Activated CD4-positive, alpha-beta memory T cell treated with anti-CD3 and anti-CD28 coated beads, Interleukin-2, amount 10 ng/mL, durations not matched to agents 7 days and 5 days (primary cell): Measurements from ENCODE around the gene ARHGEF4. TPM values are rescaled to one million over a fixed set of nuclear protein-coding genes. Genes with fewer than 3 reads are reported as not detected.

Experiments
- CTCF ChIA-PET: fragments of 350-600 bp; sonication (Branson Sonifier 250); formaldehyde crosslinking; loops from one replicate; lab custom pipeline; 2021; ENCODE audit warnings: antibody characterized with exemption, inconsistent platforms; lab: Charles Lee
- POLR2A ChIA-PET: fragments of 350-600 bp; sonication (Branson Sonifier 250); formaldehyde crosslinking; loops from one replicate; lab custom pipeline; 2021; ENCODE audit warnings: antibody characterized with exemption; lab: Charles Lee
- DNase-seq: peaks from one replicate; pipeline ENCODE4 v3.0.0-alpha.2; 2020
- H3K27ac Mint-ChIP-seq: one replicate; pipeline ENCODE4 v1.8.0; 2021; ENCODE audit warnings: mild to moderate bottlenecking, mixed read lengths
- H3K27me3 Mint-ChIP-seq: one replicate; pipeline ENCODE4 v1.8.0; 2021; ENCODE audit warnings: mixed read lengths
- H3K36me3 Mint-ChIP-seq: one replicate; pipeline ENCODE4 v1.8.0; 2021; ENCODE audit warnings: low read depth, mixed read lengths
- H3K4me1 Mint-ChIP-seq: one replicate; pipeline ENCODE4 v1.8.0; 2021; ENCODE audit warnings: mixed read lengths
- H3K4me3 Mint-ChIP-seq: one replicate; pipeline ENCODE4 v1.8.0; 2021; ENCODE audit warnings: mild to moderate bottlenecking, mixed read lengths
- H3K9me3 Mint-ChIP-seq: one replicate; pipeline ENCODE4 v1.8.0; 2021; ENCODE audit warnings: mixed read lengths
- total RNA-seq, 2 experiments: library from RNA; stranded (reverse); gene quantifications; one replicate each; pipeline ENCODE4 v1.2.3, GENCODE V29; 2021

Gene ARHGEF4
- total RNA-seq, 2 experiments from 2014 or later = 0.25 to 0.30 TPM

DNA sequence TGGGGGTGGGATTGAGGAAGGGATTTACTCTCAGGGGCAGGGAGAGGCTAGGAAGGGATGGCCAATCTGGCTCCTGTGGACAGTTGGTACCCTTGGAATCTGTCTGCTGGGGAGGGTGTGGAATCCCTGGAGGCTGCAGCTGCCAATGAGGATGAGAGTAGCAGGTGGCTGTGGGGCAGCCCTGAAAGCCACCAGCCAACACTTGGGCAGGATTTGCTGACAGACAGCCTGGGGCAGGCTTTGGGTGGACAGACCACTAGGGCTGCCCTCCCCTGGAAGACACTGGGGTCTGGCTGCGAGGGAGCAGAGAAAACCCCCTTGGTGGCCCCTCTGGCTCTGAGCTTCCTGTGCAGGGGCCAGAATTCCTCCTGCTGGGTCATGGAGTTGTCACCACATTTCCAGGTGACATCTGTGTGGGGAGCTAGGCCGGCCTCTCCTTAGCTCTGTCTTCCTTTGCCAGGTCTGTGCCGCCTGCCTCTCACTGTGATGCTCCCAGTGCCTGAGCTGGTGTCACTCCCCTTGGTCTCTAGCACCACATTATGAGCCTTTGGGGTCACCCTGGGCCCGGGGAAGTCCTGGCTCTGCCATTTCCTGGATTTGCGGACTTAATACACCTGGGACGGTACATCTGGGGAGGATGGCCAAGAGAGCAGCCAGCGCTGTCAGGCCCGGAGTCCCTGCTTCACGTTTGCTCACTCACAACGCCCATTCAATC lies 13.4 kb upstream of the ARHGEF4 start:
- peak overlapping the region; percentile 82 for H3K27ac Mint-ChIP-seq
- H3K4me1 Mint-ChIP-seq = peaks cover 28% of the 10 kb centered on the region
- POLR2A ChIA-PET = interaction anchor here (1.2 to 1.3 kb wide), 2 partner anchors 23 to 26 kb away, joined by 3 to 5 read pairs; no protein-coding TSS in a partner anchor
- no peak for DNase-seq
- CTCF ChIA-PET = interaction anchor here (1.9 to 5.9 kb wide), 3 partner anchors 24 to 26 kb away, joined by 6 to 26 read pairs (median 16); no protein-coding TSS in a partner anchor
- H3K36me3 Mint-ChIP-seq = no peaks in the 10 kb centered on the region
- no peak overlapping the region for H3K4me3 Mint-ChIP-seq
- H3K27me3 Mint-ChIP-seq = peaks cover 12% of the 10 kb centered on the region
- H3K9me3 Mint-ChIP-seq = no peaks in the 10 kb centered on the region

DNA sequence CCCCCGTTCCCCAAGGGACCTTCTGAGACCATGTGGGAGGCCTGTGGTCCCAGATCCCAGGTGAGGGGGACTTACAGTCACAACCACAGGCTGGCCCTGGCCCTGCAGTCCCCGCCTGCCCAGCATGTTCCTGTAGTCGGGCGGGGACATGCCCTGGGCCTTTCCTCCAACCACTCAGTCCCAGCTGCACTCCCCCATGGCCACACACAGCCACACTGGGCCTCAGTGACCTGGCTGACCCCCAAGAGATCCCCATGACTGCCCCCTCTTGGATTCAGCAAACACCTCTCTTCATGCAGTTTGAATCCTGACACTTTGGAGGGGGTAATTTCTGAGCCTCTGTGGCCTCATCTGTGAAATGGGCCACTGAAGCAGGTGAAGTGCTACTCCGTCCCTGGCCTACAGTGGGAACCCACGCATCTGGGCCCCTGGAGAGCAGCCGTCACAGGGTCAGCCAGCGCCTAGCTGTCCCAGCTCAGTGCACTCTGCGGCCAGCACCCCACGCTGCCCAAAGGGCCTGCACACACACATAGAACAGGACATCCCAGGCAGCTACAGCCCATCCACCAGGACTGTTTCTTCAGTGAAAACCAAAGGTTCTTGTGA lies 12.7 kb upstream of the ARHGEF4 start:
- Mint-ChIP-seq H3K9me3 (no peaks in the 10 kb centered on the region), H3K36me3 (no peaks in the 10 kb centered on the region), H3K27ac (peak overlapping the region; percentile 82), H3K4me3 (no peak overlapping the region), H3K4me1 (peaks cover 25% of the 10 kb centered on the region), H3K27me3 (peaks cover 8% of the 10 kb centered on the region)
- no peak for DNase-seq
- ChIA-PET POLR2A (interaction anchor here (0.9 to 1.3 kb wide), 2 partner anchors 23 to 228 kb away, joined by 3 to 5 read pairs; no protein-coding TSS in a partner anchor), CTCF (interaction anchor here (1.0 to 3.3 kb wide), 4 partner anchors 25 to 50 kb away, joined by 3 to 16 read pairs (median 6); no protein-coding TSS in a partner anchor)

DNA sequence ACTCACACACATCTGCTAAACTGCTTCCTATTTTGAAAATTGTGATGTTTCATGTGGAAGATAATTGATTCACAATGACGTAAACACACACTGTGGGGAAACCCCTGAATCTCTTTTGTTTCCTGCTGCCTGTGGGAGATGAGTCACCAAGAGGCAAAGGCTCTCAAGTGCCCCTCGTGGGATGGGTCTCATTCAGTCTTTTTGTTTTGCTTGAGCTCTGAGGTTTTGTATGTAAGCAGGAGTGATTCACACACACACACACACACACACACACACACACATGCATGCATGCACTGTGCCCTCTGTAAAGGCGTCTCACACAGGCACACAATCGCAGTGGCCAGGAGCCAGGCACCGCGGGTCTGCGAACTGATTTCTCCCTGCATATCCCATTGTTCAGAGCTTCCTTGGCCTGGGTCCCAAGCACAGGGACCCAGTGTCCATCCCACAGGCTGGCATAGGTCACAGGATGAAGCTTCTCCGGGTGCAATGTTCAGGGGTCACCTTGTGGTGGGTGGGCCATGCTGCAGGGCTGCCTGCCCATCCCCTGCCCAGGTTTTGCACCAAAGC lies 12.1 kb upstream of the ARHGEF4 start:
- DNase-seq = peak; percentile 78
- Mint-ChIP-seq H3K4me1 (peaks cover 25% of the 10 kb centered on the region), H3K4me3 (no peak overlapping the region), H3K27me3 (peaks cover 8% of the 10 kb centered on the region), H3K9me3 (no peaks in the 10 kb centered on the region), H3K36me3 (no peaks in the 10 kb centered on the region), H3K27ac (peak overlapping the region; percentile 82)
- ChIA-PET CTCF (interaction anchor here (0.6 to 3.3 kb wide), 5 partner anchors 26 to 50 kb away, joined by 3 to 16 read pairs (median 6); no protein-coding TSS in a partner anchor), POLR2A (interaction anchor here (0.9 to 1.3 kb wide), 2 partner anchors 24 to 227 kb away, joined by 3 to 5 read pairs; no protein-coding TSS in a partner anchor)

DNA sequence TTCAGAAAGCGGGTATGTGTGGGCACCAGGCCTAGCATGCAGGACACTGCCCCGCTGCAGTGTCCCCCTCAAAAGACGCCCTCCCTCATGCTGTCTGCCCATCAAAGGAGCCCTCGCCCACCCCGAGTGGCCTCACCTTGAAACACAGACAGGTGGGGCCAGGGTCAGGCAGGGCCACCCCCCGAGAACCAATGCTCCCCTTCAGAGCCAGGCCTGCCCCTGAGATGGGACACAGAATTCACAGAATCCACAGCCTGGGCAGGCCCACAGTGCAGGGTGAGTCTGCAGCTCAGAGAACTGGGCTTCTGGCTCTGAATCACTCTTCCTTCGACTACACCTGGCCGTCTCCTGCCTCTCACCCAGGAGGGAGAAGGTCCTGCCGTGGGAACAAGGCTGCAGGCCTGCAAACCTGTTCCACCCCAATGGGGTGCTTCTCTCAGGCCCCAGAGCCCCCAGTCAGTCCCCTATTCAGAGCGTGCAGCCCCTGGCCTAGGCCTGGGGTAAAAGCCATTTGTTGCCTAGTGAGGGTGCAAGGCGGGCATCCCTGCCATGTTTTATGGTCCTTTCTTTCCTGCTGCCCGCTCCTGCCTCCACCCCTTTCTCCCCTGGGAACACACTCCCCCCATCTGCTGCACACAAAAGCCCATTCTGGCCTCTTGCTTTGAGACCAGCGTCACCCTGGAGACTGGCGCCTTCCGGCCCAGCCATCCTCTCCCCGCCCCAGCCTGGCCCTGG lies 11.3 kb upstream of the ARHGEF4 start:
- Mint-ChIP-seq H3K9me3 (no peaks in the 10 kb centered on the region), H3K36me3 (no peaks in the 10 kb centered on the region), H3K4me3 (no peak overlapping the region), H3K4me1 (peaks cover 25% of the 10 kb centered on the region), H3K27me3 (peaks cover 8% of the 10 kb centered on the region), H3K27ac (no peak overlapping the region)
- ChIA-PET POLR2A (no interaction called here), CTCF (interaction anchor here (0.6 to 3.3 kb wide), 4 partner anchors 26 to 50 kb away, joined by 3 to 16 read pairs (median 6); no protein-coding TSS in a partner anchor)
- no peak for DNase-seq

DNA sequence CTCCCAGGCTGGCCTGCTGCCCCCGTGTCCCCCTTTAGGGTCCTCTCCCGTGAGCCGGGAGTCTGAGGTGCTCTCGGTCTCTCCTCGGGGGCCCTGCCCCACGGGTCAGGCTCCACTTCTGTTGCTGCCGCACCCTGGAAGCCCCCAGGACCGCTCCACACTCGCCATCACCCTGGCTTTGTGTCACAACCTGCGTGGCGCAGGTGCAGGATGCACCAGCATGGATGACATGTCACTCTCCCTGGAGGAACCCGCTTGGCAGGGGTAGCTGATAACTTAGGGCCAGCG lies 10.8 kb upstream of the ARHGEF4 start:
- no peaks in the 10 kb centered on the region for H3K9me3 Mint-ChIP-seq
- ChIA-PET CTCF (interaction anchor here (3.3 kb wide), 1 partner anchor 29 kb away, joined by 16 read pairs; no protein-coding TSS in a partner anchor), POLR2A (no interaction called here)
- DNase-seq = no peak
- H3K36me3 Mint-ChIP-seq = no peaks in the 10 kb centered on the region
- peaks cover 25% of the 10 kb centered on the region for H3K4me1 Mint-ChIP-seq
- H3K27me3 Mint-ChIP-seq = peaks cover 11% of the 10 kb centered on the region
- H3K27ac Mint-ChIP-seq = no peak overlapping the region
- H3K4me3 Mint-ChIP-seq = no peak overlapping the region

DNA sequence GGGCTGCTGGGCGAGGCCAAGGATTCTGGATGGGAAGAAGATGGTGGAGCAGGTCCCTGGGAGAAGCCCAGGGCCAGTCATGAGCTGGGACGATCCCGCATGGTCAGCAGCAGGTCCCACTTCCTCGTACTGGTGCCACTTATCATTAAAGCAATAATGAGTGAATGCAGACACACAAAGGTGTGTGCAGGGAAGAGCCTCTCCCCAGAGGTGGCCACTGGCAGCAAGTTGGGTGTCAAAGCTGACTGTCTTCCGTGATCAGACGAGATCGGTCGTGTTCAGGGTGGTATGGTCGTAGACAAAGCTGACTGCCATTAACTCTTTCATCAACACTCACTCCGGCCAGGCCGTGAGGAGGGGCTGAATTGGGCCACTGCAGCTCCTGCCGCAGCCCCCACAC lies 10.3 kb upstream of the ARHGEF4 start:
- ChIA-PET CTCF (interaction anchor here (3.3 kb wide), 1 partner anchor 29 kb away, joined by 16 read pairs; no protein-coding TSS in a partner anchor), POLR2A (no interaction called here)
- peaks cover 7% of the 10 kb centered on the region for H3K27me3 Mint-ChIP-seq
- no peak overlapping the region for H3K27ac Mint-ChIP-seq
- H3K9me3 Mint-ChIP-seq = no peaks in the 10 kb centered on the region
- no peak for DNase-seq
- no peak overlapping the region for H3K4me3 Mint-ChIP-seq
- no peaks in the 10 kb centered on the region for H3K36me3 Mint-ChIP-seq
- H3K4me1 Mint-ChIP-seq = peaks cover 25% of the 10 kb centered on the region

DNA sequence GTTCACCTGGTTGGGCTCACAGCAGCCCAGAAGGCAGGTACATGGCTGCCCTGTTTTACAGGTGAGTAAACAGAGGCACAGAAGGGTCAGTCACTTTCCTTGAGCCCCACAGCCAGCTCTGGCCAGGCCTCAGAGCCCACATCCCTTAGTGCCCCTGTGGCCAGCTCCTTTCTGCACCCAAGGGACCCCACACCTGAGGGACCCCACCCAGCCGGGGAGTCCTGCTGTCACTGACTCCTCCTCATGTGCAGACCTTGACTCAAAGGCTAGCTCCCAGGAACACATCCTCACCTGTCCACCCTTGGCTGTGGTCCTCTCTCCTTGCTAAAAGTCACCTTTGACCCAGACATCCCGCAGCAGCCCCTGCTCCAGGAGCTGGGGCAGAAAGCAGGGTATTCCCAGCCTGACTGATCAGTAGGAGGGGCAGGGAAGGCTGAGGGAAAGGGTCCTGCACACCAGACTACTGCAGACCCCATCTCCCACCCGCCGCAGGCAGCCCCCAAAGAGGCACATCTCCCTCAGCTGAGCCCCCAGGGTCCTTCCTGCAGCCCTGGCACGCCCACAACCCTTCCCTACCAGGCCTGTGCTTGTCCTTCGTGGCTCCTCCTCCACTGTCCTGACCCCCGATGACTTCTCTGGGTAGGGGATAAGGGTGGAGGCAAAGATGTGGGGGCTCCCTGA lies 9.8 kb upstream of the ARHGEF4 start:
- Mint-ChIP-seq H3K27me3 (peaks cover 5% of the 10 kb centered on the region), H3K9me3 (no peaks in the 10 kb centered on the region), H3K4me1 (peaks cover 25% of the 10 kb centered on the region), H3K27ac (no peak overlapping the region), H3K4me3 (no peak overlapping the region), H3K36me3 (no peaks in the 10 kb centered on the region)
- CTCF ChIA-PET = interaction anchor here (1.0 to 3.3 kb wide), 2 partner anchors 29 to 30 kb away, joined by 3 to 16 read pairs; no protein-coding TSS in a partner anchor
- DNase-seq = no peak
- POLR2A ChIA-PET = no interaction called here

DNA sequence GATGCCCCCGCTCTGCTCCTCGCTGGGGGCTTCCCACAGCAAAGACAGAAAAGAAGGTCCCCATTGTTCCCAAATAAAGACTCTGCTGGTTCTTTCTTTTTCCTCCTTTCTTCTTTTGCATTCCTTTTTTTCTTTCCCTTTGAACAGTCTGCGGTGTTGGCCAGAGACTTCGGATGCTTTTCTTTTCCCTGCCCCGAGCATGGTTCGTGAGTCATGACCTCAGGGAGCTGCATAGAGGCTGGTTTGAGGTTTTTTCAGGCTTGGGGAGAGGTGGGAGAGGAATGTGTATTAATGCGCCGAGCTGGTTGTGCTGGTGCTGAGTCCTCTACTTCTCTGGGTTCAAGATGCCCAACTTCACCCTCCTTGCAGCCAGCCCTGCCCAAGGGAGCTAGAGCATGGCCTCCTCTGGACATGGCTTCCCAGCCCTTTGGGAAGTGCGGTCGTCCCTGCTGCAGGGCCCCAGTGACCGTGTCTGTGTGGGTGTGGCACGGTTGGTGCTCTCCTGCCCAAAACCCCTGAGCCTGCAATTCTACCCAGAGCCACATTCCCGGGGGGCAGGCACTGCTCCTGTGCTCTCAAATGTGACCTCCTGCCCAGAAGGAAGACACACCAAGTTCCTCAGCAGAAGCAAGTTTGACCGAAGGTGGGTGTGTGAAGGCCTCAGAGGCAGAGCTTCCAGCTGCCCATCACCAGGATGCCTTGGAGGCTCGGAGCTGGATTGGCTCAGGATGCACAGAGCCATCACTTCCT lies 9.0 kb upstream of the ARHGEF4 start:
- ChIA-PET POLR2A (no interaction called here), CTCF (interaction anchor here (1.0 kb wide), 1 partner anchor 30 kb away, joined by 3 read pairs; no protein-coding TSS in a partner anchor)
- no peak overlapping the region for H3K4me3 Mint-ChIP-seq
- H3K27ac Mint-ChIP-seq = no peak overlapping the region
- no peaks in the 10 kb centered on the region for H3K9me3 Mint-ChIP-seq
- no peak for DNase-seq
- H3K27me3 Mint-ChIP-seq = peaks cover 6% of the 10 kb centered on the region
- no peaks in the 10 kb centered on the region for H3K36me3 Mint-ChIP-seq
- H3K4me1 Mint-ChIP-seq = peaks cover 25% of the 10 kb centered on the region

DNA sequence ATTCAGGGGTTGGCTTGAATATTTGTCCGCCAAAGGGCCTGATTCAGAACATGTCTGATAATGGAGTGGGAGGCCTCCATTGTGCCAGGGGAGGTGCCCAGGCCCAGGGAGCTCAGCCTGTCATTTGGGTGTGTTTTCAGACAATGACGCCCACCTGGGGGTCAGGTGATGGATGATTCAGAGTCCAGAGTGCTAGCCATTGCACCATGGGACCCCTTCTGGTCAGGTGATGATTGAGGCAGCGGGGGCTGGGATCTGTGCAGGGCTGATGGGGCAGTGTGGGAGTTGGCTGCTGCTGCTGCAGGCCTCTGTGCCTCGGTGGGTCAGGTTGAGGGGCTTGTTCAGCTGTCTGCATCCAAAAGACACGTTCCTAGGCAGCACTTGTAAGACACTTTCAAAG lies 8.3 kb upstream of the ARHGEF4 start:
- CTCF ChIA-PET = interaction anchor here (1.2 kb wide), 1 partner anchor 31 kb away, joined by 4 read pairs; no protein-coding TSS in a partner anchor

DNA sequence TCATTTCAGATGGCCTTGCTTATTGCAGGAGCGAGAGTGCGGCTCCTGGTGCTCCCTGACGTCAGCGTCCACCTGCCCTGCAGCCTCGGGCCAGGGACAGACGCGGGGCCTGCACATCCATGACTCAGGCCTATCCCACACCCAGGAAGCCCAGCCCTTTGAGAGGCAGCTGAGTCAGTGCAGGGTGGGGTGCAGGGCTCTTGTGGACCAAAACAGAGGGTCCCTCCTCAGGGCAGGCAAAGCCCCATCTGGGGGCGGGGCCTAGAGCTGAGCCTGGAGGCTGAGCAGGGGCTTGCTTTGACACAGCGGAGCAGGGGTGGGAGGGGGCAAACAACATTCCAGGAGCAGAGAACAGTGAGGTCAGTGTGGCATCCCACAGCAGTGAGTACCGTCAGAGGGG lies 7.7 kb upstream of the ARHGEF4 start:
- no peaks in the 10 kb centered on the region for H3K36me3 Mint-ChIP-seq
- CTCF ChIA-PET = interaction anchor here (1.2 kb wide), 1 partner anchor 32 kb away, joined by 4 read pairs; no protein-coding TSS in a partner anchor
- no peak overlapping the region for H3K27ac Mint-ChIP-seq

More for the DNA sequence above, 8.3 kb upstream of the ARHGEF4 start:
- Mint-ChIP-seq H3K27ac (no peak overlapping the region), H3K27me3 (peaks cover 9% of the 10 kb centered on the region), H3K4me1 (peaks cover 23% of the 10 kb centered on the region), H3K9me3 (no peaks in the 10 kb centered on the region), H3K4me3 (no peak overlapping the region), H3K36me3 (no peaks in the 10 kb centered on the region)
- DNase-seq = no peak
- POLR2A ChIA-PET = no interaction called here

DNA sequence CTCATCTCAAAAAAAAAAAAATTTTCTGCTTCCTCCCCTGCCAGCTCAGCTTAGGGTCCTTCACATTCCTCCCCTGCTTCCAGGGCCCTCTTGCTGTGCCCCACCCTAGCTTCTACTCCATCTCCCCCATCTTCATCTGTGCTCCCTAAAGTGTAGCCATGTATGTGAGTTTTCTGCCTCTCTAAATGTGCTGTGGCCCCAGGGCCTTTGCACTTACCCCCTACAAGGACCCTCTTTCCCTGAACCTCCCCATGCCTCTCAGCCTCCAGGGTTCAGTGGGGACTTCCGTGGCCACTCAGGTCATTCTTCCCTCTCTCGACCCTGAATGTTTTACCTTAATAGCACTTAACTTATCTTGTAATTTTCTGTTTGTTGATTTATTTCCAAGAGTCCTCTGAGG lies 6.2 kb upstream of the ARHGEF4 start:
- Mint-ChIP-seq H3K9me3 (no peaks in the 10 kb centered on the region), H3K27me3 (peaks cover 19% of the 10 kb centered on the region), H3K36me3 (no peaks in the 10 kb centered on the region), H3K27ac (no peak overlapping the region), H3K4me3 (no peak overlapping the region), H3K4me1 (peaks cover 3% of the 10 kb centered on the region)
- ChIA-PET CTCF (no interaction called here), POLR2A (interaction anchor here (1.0 kb wide), 1 partner anchor 33 kb away, joined by 3 read pairs; no protein-coding TSS in a partner anchor)
- no peak for DNase-seq

More for the DNA sequence above, 7.7 kb upstream of the ARHGEF4 start:
- H3K27me3 Mint-ChIP-seq = peaks cover 9% of the 10 kb centered on the region
- H3K4me3 Mint-ChIP-seq = no peak overlapping the region
- POLR2A ChIA-PET = no interaction called here
- no peaks in the 10 kb centered on the region for H3K9me3 Mint-ChIP-seq
- peaks cover 17% of the 10 kb centered on the region for H3K4me1 Mint-ChIP-seq
- no peak for DNase-seq
